AG09309 (cell line): ENCODE measurements around the gene MAPK6.

Experiments
- DNase-seq: peaks from one replicate; pipeline ENCODE4 v3.0.0-alpha.2; 2010; ENCODE audit warnings: low read depth
- H3K4me3 ChIP-seq: 2 replicates; pipeline ENCODE4 v1.5.1; 2011; ENCODE audit warnings: mild to moderate bottlenecking, low read depth, low read length, moderate library complexity; ENCODE audit not compliant: control insufficient read depth
- TF ChIP-seq, protein P1 (sequence below): IDR thresholded peaks from 2 replicates; pipeline ENCODE4 v1.5.1; 2011; ENCODE audit warnings: mild to moderate bottlenecking, low read depth, low read length, inconsistent platforms; ENCODE audit not compliant: insufficient read depth, control insufficient read depth; ENCODE audit errors: missing control alignments

MAPK6 gene

DNA sequence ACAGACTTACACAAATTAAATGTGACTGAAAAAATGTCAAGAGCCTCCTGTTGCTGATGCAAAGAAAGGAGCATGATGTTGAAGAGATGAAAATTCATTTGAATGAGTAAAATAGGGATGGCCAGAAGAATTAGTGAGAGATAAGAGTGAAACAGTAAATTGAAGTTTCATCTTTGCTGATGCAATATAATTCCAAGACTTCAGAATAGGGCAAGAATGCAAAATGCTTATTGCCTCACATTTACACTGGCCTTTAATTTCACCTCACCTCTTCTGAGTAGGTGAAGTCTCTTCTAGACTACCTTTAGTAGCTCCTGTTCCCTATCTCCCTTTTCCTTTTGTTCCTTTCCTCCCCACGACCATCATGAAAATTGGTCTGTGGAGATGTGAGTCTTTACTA is 15.3 kb upstream of the MAPK6 start:
- H3K4me3 ChIP-seq, result no peak overlapping the region
- TF ChIP-seq, protein P1, sequence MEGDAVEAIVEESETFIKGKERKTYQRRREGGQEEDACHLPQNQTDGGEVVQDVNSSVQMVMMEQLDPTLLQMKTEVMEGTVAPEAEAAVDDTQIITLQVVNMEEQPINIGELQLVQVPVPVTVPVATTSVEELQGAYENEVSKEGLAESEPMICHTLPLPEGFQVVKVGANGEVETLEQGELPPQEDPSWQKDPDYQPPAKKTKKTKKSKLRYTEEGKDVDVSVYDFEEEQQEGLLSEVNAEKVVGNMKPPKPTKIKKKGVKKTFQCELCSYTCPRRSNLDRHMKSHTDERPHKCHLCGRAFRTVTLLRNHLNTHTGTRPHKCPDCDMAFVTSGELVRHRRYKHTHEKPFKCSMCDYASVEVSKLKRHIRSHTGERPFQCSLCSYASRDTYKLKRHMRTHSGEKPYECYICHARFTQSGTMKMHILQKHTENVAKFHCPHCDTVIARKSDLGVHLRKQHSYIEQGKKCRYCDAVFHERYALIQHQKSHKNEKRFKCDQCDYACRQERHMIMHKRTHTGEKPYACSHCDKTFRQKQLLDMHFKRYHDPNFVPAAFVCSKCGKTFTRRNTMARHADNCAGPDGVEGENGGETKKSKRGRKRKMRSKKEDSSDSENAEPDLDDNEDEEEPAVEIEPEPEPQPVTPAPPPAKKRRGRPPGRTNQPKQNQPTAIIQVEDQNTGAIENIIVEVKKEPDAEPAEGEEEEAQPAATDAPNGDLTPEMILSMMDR, result no peak
- DNase-seq, result no peak

DNA sequence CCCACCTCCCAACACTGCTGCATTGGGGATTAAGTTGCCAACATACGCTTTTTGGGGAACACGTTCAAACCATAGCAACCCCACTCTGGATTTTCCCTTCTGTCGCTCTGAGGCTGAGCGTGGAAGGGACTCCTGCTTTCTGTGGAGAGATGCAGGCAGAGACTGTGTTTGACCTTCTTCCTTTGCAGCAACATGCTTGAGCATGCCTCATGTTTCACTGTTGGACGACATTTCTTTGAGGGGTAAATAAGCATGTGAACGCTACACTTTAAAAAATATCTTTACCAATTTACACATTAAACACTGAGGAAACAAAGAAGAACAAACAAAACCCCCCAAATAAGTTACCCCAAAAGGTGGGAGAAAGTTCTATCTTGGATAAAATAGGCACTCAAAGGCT is 14.2 kb upstream of the MAPK6 start:
- no peak for DNase-seq
- TF ChIP-seq, protein P1, result no peak
- no peak overlapping the region for H3K4me3 ChIP-seq

DNA sequence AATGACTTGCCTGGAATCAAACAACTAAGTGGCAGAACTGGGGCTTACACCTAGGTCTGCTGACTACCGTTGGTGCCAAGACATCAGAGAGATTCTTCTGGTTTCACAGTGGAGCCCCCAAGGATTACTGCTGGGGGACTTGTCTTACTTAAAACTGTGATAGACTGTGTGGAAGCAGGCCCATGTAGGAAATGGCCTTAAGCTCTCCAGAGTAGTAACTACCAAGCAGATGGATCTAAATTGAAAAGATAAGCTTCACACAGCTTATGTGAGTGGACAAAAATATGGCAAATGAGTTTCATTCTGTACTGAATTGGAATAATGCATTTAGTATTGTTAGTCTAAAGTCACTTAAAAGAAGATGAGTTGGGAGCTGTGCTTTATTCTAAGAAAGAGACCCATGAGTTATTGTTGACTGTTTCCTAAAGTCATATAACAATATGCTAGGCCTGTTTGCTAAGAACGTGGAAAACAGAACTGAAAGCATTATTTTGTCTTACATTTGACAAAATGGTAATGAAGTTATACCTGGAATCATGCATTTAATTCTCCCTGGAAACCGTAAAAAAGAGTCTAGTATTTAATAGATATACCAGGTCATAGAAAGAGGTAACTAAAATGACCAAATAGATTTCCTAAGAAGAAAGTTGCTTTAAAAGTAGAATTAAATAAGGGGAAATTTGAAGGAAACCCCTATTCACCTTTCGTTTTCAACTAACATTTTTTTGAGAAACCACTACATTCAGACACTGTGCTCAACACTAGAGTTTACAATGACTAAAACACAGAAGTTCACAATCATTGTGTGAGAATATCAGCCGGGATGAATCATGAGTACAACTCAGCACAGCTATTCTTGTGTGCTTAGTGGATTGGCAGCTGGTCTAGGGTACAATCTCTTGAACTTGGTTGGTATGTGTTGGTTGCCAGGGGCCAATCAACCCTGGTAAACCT is 13.0 kb upstream of the MAPK6 start:
- no peak overlapping the region for H3K4me3 ChIP-seq
- DNase-seq, result no peak
- TF ChIP-seq, protein P1, result no peak

DNA sequence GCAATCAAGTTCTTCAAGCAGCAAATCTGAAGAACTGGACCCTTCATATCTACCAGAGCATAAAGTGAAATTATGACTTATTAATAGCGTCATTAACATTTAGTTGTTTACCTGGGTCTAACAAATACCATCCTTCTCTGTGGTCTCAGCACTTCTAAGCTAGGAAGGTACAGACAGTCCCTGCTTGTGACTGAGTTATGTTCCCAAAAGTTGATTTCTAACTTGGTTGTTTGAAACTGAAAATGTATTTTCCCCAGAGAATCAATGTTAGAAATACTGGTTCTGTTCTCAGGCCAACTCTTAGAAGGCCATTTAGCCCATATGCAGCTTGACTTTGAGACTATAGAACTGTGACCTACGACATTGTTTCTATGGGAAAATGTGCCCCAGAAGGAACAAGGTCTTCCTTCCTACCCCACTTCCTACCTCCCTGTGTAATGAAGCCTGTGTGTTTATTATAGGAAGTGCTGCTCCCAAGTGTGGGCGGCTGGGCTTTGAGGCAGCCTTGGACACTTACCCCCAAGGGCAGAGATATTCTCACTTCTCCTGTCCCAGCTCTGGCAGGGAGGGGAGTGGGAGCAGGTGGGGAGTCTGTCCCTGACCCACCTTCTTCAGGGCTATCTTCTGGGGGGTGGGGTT is 12.2 kb upstream of the MAPK6 start:
- no peak overlapping the region for H3K4me3 ChIP-seq
- TF ChIP-seq, protein P1, result no peak
- DNase-seq, result no peak

DNA sequence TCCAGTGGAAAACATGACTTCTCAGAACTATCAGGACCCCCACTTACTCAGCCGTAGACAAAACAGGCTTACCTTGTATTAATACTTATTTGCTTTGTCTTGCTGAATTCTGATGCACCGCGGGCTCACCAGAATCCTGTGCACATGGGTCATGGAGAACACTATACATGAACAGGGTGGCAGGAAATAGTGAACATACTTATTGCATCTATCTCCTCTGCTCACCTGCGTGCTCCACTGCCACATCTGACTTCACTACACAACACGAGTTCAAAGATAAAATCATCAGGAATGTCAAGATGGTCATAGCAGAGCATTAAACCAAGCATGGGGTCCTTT is 10.7 kb upstream of the MAPK6 start:
- TF ChIP-seq, protein P1, result no peak
- H3K4me3 ChIP-seq, result no peak overlapping the region
- no peak for DNase-seq

DNA sequence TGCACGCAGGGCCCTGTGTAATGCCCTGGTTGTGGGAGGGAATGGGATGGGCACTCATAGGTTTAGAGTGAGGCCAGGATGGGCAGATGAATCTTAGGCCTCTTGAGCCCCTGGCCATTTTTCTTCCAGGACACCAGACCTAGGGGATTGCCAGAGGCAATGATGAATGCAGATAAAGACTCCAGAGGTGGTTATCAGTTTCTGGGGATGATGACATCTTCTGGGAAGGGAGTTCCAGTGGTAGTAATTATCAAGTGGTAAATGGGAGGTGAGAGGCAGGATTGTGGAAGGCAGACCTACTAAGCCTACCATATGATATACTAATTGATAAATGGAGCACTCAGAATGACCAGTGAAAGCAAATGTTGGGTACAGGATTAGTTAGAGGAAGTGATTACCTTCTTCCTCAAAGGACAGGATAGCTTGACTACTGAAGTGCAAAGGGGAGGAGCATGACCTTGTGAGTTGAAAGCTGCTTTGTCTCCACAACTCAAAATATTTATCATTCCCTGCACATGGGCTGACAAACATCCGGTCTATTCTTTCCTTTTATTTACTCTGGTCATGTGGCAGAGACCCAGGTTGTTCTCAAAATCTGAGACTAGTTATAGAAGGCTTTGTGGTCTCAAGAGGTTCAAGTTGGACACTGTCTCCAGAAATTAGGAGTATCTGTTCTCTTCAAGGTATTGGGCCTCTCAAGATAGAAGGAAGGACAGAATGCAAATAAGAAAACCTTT is 10.2 kb upstream of the MAPK6 start:
- TF ChIP-seq, protein P1, result no peak
- DNase-seq, result no peak
- H3K4me3 ChIP-seq, result no peak overlapping the region
